ENCODE data around the gene PDIA5. TPM values are rescaled to one million over a fixed set of nuclear protein-coding genes. Genes with fewer than 3 reads are reported as not detected.

The PDIA5 gene
- total RNA-seq (10 to 100 TPM; 35.9 to 38.6 TPM), polyA plus RNA-seq (10 to 100 TPM; 15.5 to 25.5 TPM)
- long read RNA-seq, donor 1, transcript PDIA5-201 (17 exons, 1,799 nt), result major isoform, 6 of 14 reads
- long read RNA-seq, donor 1, partial matches to known transcripts, result 7 of 14 reads
- long read RNA-seq, donor 1, other reads (novel, unspliced or antisense), result 0 of 14 reads
- long read RNA-seq, donor 2, partial matches to known transcripts, result 0 of 4 reads
- long read RNA-seq, donor 2, other reads (novel, unspliced or antisense), result 0 of 4 reads
- long read RNA-seq, donor 3, partial matches to known transcripts, result 0 of 2 reads
- long read RNA-seq, donor 3, other reads (novel, unspliced or antisense), result 0 of 2 reads
- long read RNA-seq, donor 4, partial matches to known transcripts, result 0 of 1 reads
- long read RNA-seq, donor 4, other reads (novel, unspliced or antisense), result 0 of 1 reads
- long read RNA-seq, donor 5, partial matches to known transcripts, result 0 of 4 reads
- long read RNA-seq, donor 5, other reads (novel, unspliced or antisense), result 0 of 4 reads

DNA sequence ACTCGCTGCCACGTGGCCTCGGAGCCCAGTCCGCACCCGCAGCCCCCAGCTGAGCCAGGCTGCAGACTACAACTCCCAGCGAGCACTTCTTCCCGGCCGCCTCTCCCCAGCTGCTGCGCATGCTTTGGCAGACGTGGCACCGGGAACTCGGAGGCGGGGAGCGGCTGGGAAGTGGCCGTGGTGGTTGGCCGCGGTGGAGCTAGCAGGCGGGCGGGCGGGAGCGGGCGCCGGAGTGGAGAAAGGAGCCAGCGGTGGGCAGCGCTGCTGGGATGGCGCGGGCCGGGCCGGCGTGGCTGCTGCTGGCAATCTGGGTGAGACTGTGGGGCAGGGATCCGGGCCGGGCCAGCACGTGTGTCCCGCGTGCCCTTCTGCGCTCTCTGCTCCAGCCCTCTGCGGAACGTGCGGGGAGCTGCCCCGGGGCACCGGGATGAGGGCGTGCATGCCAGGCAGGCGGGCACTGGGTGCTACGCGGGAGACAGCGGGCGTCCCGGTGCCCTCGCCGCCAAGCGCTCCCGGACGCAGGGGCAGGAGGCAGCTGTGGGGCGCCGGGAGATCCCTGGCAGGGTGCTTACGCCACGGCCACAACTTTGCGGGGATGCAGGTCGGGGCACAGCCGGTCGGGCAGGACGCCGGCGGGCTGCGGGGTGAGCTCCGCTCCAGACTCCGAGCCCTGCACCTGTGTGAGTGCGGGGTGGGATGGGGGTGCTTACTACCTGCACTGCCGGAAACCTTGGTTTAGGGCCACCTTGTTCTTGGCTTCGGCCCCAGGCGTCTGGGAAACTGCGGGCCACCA lies at the start of gene PDIA5:
PDIA5 (plus strand) TSS at position 130 of the 793 bp plus-strand sequence; CDS start at position 270, 140 bp downstream.
- Histone ChIP-seq H3K9ac (ENCODE audit: insufficient read depth in 1 of 2, low read length in 2 of 2) (peak within 1 kb of the TSS; percentile 40 to 67), H3K27ac (ENCODE audit: low read depth in 1 of 2, low read length in 1 of 2) (peak within 1 kb of the TSS; percentile 84 to 92), H3K4me3 (peak within 1 kb of the TSS; percentile 84), H3K27me3 (ENCODE audit: control insufficient read depth in 3 of 3, insufficient read depth in 3 of 3, low read length in 2 of 3) (no peaks in the 10 kb centered on the region), H3K4me1 (ENCODE audit: control insufficient read depth in 5 of 5, insufficient read depth in 5 of 5, low read length in 5 of 5) (peaks cover 0 to 34% (median 11%) of the 10 kb centered on the region in 5 donors), H3K36me3 (ENCODE audit: control insufficient read depth in 4 of 4, insufficient read depth in 4 of 4, low read length in 4 of 4) (no peaks in the 10 kb centered on the region), H3K9me3 (ENCODE audit: control insufficient read depth in 4 of 4, insufficient read depth in 3 of 4, low read length in 3 of 4) (no peaks in the 10 kb centered on the region)
- DNase-seq (peak; percentile 93), ATAC-seq (ENCODE audit: insufficient read depth, low FRiP score) (peak; percentile 93)
- TF ChIP-seq, protein P1, sequence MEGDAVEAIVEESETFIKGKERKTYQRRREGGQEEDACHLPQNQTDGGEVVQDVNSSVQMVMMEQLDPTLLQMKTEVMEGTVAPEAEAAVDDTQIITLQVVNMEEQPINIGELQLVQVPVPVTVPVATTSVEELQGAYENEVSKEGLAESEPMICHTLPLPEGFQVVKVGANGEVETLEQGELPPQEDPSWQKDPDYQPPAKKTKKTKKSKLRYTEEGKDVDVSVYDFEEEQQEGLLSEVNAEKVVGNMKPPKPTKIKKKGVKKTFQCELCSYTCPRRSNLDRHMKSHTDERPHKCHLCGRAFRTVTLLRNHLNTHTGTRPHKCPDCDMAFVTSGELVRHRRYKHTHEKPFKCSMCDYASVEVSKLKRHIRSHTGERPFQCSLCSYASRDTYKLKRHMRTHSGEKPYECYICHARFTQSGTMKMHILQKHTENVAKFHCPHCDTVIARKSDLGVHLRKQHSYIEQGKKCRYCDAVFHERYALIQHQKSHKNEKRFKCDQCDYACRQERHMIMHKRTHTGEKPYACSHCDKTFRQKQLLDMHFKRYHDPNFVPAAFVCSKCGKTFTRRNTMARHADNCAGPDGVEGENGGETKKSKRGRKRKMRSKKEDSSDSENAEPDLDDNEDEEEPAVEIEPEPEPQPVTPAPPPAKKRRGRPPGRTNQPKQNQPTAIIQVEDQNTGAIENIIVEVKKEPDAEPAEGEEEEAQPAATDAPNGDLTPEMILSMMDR (IDR thresholded peaks at IDR 0.05; ENCODE audit: control extremely low read depth, extremely low read depth), result no peak
- WGBS, 2 donors, result 0 to 1% methylated on average over 66 to 72 of the region's 72 CpGs

DNA sequence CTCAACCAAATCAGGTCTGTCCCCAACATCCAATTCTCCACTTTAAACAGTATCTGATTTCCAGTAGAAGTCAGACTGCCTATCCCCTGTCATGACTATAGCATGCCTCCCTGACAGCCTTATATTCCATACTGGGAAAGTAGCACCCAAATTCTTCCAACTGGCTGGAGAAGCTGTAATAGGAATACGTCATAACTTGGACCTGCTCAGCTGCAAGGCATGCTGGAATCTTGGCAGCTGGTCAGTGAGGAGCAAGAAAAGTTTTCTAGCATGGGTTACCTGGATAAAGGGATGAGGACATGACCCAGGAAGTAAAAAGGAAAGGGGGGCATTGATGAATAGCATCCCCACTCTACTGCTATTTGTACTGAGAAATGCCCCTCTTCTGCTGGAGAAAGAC lies 48.1 kb upstream of the PDIA5 start:
- ATAC-seq (ENCODE audit: insufficient read depth, low FRiP score), result no peak
- Histone ChIP-seq H3K27ac (ENCODE audit: low read depth in 1 of 2, low read length in 1 of 2) (no peak overlapping the region), H3K27me3 (ENCODE audit: control insufficient read depth in 3 of 3, insufficient read depth in 3 of 3, low read length in 2 of 3) (peaks cover 0 to 16% (median 5%) of the 10 kb centered on the region in 3 donors), H3K4me3 (no peak overlapping the region), H3K9me3 (ENCODE audit: control insufficient read depth in 4 of 4, insufficient read depth in 3 of 4, low read length in 3 of 4) (no peaks in the 10 kb centered on the region), H3K36me3 (ENCODE audit: control insufficient read depth in 4 of 4, insufficient read depth in 4 of 4, low read length in 4 of 4) (no peaks in the 10 kb centered on the region), H3K9ac (ENCODE audit: insufficient read depth in 1 of 2, low read length in 2 of 2) (no peak overlapping the region), H3K4me1 (ENCODE audit: control insufficient read depth in 5 of 5, insufficient read depth in 5 of 5, low read length in 5 of 5) (peaks cover 0 to 6% (median 0%) of the 10 kb centered on the region in 5 donors)
- WGBS, 2 donors, result 68 to 91% methylated on average over 1 of the region's 1 CpG
- DNase-seq, result no peak
- TF ChIP-seq, protein P1 (IDR thresholded peaks at IDR 0.05; ENCODE audit: control extremely low read depth, extremely low read depth), result no peak

DNA sequence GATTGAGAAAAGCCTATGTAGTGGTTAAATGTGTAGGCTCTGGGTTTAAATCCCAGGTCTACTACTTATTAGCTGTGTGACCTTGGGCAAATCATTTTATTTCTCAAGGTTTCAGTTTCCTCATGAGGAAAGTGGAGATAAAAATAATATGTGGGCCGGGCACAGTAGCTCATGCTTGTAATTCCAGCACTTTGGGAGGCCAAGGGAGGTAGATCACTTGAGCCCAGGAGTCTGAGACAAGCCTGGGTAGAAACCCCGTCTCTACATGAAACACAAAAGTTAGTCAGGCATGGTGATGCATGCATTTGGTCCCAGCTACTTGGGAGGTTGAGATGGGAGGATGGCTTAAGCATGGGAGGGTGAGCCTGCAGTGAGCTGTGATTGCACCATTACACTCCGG lies 47.7 kb upstream of the PDIA5 start:
- H3K36me3 ChIP-seq (ENCODE audit: control insufficient read depth in 4 of 4, insufficient read depth in 4 of 4, low read length in 4 of 4), result no peaks in the 10 kb centered on the region
- H3K9ac ChIP-seq (ENCODE audit: insufficient read depth in 1 of 2, low read length in 2 of 2), result no peak overlapping the region
- no peaks in the 10 kb centered on the region for H3K9me3 ChIP-seq (ENCODE audit: control insufficient read depth in 4 of 4, insufficient read depth in 3 of 4, low read length in 3 of 4)
- peaks cover 0 to 2% (median 0%) of the 10 kb centered on the region in 5 donors for H3K4me1 ChIP-seq (ENCODE audit: control insufficient read depth in 5 of 5, insufficient read depth in 5 of 5, low read length in 5 of 5)
- ATAC-seq (ENCODE audit: insufficient read depth, low FRiP score), result no peak
- no peak for DNase-seq
- TF ChIP-seq, protein P1 (IDR thresholded peaks at IDR 0.05; ENCODE audit: control extremely low read depth, extremely low read depth), result no peak
- peaks cover 0 to 21% (median 9%) of the 10 kb centered on the region in 3 donors for H3K27me3 ChIP-seq (ENCODE audit: control insufficient read depth in 3 of 3, insufficient read depth in 3 of 3, low read length in 2 of 3)
- no peak overlapping the region for H3K4me3 ChIP-seq
- no peak overlapping the region for H3K27ac ChIP-seq (ENCODE audit: low read depth in 1 of 2, low read length in 1 of 2)
- 89 to 91% methylated on average over 3 of the region's 3 CpGs for WGBS, 2 donors

Measured in lung (tissue), 16 donors.